ENCODE data around the gene STX16.
A peak's percentile ranks its signal among the peaks of the same experiment; 100 is the strongest.

DNA sequence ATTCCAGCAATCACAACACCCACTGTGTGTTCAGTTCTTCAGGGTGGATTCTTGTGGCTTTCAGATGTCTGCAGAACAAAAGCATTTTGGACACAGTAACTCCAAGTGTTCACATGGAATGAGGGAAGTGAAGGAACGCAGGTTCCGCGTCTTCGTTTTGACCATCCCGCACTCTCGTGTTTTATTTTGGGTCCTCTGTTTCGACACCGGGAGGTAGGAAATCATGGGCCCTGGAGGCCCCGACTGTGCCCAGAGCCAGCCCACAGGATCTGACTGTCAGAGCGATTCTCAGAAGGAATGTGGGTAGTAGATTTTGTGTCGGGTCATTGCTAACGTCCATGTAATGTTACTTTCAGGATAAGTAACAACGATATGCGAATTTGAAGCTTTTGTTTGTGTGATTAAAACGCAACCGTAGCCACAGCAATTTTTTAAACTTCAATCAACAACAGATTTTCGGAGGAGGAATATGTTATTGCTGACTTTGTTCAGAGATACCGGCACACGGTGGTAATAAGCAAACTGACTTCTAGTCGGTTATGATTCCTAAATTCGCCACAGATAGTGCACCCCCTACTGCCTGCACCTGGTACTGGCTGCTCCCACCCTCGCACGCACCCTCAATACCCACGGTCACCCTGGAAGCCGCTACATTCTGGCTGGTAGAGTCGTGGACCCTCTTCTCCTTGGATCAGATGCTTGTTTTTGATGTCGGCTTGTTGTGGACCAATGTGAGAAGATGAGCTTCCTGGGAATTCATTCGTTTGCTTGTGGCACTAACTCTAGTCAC lies 52.0 kb downstream of the STX16 start:
- TF ChIP-seq, protein P1, sequence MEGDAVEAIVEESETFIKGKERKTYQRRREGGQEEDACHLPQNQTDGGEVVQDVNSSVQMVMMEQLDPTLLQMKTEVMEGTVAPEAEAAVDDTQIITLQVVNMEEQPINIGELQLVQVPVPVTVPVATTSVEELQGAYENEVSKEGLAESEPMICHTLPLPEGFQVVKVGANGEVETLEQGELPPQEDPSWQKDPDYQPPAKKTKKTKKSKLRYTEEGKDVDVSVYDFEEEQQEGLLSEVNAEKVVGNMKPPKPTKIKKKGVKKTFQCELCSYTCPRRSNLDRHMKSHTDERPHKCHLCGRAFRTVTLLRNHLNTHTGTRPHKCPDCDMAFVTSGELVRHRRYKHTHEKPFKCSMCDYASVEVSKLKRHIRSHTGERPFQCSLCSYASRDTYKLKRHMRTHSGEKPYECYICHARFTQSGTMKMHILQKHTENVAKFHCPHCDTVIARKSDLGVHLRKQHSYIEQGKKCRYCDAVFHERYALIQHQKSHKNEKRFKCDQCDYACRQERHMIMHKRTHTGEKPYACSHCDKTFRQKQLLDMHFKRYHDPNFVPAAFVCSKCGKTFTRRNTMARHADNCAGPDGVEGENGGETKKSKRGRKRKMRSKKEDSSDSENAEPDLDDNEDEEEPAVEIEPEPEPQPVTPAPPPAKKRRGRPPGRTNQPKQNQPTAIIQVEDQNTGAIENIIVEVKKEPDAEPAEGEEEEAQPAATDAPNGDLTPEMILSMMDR (conservative IDR thresholded peaks at IDR 0.05 in 1 of 2, IDR thresholded peaks at IDR 0.05 in 1 of 2; ENCODE audit: low read depth in 1 of 2, low read length in 2 of 2) = peak in 1 of 2 donors; percentile 34
- TF ChIP-seq EZH2 (IDR thresholded peaks at IDR 0.05; ENCODE audit: low read length, missing control alignments) = no peak
